GM18867 (cell line): ENCODE measurements around the gene CTSE.

Source experiments
- ATAC-seq: cut with Tn5 transposase; IDR thresholded peaks from one replicate; pipeline ENCODE4 v1.9.1; 2021; ENCODE audit warnings: mild to moderate bottlenecking, moderate library complexity; ENCODE audit not compliant: unreplicated experiment

Gene CTSE

DNA sequence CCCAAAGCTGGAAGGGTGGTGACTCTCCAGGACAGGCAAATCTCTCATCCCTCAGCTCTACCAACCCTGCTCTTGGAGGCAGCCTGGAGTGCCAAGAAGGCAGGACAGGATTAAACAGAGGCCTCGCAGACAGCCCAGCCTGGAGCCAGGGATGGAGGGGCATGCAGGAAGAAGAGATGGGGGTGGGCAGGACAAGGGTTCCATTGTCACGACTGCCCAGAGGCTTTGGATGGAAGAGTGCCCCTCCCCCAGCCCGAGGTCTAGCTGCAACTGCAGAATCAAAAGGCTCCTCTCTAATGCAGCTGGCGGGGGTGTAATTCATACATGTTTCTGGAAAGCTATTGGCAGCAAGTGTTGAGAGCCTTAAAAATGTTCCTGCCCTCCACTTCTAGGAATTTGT lies 29.3 kb downstream of the CTSE start:
- no peak for ATAC-seq

DNA sequence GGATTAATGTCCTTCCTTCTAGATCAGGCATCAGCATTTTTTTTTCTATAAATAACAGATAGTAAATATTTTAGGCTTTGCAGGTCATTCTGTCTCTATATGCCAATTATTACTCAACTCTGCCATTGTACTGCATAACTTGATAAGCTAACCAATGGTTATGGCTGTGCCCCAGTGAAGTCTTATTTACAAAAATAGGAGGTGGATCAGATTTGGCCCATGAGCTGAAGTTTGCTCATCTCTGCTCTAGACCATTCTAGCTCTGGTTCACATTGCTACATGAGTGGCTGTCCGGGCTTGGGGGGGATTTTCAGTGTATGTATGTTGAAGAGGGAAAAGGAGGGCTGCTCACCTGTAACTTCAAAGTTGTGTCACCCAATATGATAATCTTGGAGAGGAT lies 30.6 kb downstream of the CTSE start:
- no peak for ATAC-seq

DNA sequence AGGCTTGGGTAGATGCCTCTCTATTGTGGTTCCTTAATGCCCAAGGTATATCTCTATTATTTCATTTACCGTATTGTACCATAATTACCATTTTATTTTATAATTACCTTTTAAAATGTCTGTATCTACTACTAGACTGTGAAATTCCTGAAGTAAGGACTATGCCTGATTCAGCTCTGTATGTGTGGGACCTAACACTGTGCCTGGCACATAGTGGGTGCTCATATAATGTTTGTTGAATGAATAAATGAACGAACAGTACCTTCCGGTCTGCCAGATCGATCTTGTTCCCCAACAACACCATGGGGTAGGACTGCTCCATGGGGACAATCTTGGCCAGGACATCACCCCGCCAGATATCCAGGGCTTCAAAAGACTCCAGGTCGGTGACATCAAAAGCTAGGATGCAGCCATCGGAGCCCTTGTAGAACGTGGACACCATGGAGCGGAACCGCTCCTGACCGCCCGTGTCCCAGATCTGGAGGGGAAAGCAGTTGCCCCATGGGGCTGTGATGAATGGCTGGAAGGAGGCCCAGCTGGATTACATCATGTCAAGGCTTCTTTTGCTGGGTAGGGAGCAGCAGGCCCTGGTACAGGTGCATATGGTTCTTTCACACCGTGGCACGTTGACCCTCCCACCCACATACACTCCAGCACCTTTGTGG lies 31.3 kb downstream of the CTSE start:
- no peak for ATAC-seq

DNA sequence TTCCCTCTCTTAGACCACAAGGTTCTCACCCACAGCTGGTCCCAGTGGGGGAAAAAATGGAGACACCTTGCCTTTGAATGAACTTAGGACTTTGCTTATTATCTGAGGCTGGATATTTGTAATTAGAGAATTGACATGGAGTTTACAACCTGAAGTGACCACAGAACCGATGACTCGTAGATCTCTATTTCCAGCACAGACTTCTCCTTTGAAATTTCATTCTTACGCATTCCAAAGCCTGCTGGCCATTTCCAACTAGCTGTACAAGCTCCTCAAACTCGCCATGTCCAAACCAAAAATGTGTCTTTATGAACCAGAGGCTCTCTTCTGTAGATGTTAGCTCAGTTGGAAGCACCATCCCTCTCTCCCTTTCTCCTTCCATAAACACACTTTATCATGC lies 32.5 kb downstream of the CTSE start:
- no peak for ATAC-seq

DNA sequence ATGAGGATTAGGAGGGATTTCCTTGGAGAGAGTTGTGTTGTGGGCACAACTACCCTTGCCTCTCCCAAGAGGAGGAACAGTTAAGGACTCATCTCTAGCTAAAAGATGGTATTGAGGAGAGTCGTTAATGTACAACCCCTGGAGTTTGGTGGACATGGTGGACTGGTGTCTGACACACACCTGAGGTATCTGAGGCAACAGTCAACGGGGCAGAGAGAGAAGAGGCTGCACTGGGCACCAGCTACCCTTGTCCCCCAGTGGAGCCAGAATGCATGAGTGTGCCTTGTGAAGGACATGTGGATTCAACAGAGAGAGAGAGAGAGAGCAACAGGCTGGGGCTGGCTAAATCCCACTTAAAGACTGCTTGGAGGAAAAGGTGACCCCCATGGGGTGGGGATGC lies 33.5 kb downstream of the CTSE start:
- ATAC-seq: no peak

DNA sequence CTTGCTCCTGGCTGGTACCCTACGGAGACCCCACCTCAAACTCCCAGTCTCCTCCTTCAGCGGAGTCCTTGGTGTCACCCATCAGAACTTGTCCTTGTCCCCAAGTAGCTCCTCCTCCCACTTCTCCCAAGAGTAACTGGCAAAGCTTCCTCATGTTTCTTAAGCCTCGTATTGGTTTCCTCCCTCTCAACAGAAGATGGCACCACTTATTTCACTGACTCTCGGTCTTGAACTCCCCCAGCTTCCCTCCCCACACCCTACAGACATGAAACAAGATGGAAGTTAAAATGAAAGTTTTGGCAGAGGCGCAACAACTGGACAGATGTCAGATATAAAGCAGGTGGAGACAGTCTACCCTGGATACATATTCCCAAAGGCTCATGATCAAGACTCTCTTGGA lies 33.9 kb downstream of the CTSE start:
- ATAC-seq: no peak

DNA sequence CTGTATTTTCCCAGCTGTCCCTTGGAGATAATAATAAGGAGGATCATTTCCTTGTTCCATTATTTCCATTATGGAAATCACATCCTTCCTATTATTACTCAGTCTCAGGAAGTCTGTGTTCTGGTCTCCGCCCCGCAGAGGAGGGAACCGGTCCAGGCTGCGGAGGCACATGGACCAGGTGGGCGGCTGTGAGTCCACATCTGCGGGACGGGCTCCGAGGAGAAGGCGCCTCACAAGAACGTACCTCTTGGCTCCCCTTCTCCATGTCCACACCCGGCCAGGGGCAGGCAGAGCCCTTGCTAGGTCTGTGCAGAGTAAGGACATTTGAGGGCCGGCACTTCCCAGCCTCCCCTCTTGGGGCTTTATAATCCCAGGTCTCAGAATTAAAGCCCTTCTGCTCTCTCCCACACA lies 35.1 kb downstream of the CTSE start:
- no peak for ATAC-seq

DNA sequence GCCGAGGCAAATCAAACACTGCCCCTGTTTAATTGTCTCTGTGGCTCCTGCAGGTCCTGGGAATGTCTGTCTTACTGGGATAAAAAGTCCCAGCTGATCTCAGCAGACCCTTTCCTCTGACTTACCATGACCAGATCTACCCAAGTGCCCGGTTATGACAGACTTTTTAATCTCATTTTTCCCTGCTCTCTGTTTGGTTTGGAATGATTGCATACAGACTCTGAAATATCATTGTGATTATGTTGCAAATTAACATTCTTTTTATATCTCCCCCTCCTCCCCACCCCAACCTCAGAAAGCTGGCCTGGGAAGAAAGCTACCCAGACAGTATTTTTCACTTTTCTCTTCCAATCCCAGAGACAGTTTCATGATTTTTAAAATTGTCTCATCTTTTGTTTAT lies 36.8 kb downstream of the CTSE start:
- ATAC-seq: no peak

DNA sequence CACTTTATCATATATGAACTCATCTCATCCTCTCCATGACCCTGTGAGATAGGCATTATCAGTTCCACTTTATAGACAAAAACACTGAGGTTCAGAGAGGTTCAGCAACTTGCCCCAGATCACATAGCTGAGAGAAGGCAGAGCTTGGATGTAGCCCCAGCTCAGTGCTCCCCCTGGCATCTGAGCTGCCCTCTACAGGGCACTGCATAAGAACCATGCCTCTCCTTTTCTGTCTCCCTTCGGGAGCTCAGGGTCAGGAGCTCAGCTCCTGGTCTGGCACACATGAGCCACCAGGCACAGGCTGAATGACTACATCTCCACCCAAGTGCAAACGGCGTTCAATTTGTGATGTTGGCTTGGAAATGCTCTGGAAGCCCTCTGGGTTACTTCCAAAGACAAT lies 37.4 kb downstream of the CTSE start:
- no peak for ATAC-seq

DNA sequence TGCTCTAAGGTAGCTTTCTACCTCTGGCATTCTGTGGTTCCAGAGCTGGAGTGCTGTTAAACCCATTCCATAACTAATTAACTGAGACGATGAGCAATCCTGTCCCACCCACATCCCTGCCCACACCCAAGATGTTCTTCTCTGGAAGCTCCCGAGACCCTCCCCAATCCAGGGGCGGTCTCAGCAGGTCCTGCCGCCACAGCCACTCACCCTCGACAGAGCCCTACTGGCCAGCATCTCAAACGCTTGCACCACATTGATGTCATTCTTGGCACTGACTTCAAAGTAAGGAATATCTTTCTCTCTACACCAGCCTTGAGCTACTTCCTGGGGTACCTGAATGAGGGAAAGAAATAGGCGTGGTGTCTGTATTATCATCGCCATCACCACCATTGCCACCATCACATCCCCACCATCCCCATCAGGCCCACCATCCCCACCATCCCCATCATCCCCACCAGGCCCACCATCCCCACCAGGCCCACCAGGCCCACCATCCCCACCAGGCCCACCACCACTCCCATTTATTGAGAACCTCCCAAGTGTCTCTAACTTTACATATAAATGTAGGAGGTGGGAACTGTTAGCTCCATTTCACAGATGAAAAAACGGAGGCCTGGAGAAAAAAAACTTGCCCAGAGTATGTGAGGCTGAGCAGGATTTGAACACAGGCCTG lies 38.2 kb downstream of the CTSE start:
- ATAC-seq: no peak

DNA sequence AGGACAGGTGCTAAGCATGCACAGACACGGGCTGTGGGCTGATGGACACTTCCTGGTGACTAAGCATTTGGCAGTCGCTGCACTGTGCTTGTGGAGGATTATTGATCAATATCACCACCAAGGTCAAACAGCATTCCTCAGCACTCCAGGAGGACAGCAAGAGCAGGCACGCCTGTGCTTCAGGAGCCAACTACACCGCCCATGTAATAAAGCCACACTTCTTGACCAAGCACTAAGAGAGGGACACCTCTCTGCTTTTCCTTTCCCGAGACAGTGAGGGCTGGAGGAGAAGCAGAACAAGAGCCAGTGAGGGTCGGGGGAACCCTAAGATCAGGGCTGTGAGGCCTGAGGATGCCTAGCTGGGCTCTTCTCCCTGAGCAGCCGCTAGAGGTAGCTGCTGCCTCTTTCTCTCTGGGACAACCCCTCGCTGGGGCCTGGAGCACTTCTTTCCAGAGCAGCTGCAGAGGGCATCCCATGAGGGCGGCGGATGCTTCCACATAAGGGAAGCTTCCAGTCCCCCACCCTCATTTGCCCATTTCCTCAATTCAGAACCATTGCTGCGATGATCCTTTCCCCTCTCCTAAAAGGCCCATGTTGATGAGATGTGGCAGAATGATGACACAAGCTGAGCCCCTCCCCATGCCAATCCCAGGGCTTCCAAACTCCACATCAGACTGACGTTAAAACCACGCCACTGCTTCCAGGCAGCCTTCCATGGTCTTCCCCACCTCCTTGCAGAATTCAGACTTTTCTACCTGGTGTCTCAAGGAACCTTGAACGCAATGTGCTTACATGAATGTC lies 39.6 kb downstream of the CTSE start:
- peak; percentile 50 for ATAC-seq

DNA sequence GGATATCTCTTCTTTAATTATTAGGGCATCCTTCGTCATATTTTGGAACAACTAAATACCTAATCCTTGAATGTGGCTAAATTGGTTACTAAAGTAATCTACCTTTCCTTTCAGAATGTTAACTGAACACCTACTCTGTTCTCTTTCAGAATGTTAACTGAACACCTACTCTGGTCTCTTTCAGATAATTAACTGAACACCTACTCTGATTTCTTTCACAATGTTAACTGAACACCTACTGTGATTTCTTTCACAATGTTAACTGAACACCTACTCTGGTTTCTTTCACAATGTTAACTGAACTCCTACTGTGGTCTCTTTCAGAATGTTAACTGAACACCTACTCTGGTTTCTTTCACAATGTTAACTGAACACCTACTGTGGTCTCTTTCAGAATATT lies 42.4 kb downstream of the CTSE start:
- ATAC-seq: no peak

DNA sequence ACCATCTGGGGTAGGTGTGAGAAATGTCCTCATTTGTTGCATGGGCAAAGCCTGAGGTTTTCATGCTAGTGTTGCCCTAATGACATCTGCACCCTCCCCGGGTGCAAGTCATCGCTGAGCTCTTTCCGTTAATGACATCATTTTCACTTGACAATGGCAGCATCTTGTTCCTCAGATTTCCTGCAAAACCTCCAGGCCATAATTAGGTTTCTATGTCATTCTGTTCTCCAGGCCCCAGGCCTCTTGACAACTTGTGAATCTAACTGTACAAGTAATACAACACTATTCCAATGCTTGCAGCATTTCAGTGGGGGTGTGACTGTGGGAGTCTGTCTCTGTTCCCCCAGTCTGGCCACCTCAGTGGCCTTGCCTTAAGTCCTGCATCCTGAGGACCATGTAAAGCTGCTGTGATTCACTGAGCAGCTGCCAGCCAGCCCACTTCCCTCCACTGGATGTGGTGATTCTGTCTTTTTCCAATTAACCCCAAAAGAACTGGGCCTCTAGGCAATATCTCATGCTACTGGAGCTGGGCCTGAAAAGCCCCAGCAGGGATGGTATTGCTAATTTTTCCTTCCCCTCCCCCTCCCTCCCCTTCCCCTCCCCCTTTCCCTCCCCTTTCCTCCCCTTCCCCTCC lies 43.3 kb downstream of the CTSE start:
- ATAC-seq: no peak

DNA sequence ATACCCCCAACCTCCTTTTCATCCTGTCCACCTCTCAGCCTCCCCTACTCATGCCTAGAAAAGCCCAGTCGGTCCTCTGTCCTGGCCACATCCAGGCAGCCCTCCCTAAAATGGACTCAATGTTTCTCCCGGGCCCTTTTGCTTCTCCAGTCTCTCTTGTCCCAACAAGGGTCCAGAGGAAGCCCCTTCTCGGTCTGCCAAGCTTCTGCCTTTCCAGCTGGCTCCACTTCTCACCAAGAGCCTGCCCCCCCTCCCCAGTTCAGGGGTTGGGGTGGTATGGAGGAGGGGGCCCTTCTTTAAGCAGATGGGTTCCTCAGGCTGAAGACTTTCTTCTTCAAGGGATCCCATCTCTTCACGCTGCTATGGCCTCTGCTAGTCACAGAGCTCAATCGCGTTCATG lies 44.4 kb downstream of the CTSE start:
- no peak for ATAC-seq

DNA sequence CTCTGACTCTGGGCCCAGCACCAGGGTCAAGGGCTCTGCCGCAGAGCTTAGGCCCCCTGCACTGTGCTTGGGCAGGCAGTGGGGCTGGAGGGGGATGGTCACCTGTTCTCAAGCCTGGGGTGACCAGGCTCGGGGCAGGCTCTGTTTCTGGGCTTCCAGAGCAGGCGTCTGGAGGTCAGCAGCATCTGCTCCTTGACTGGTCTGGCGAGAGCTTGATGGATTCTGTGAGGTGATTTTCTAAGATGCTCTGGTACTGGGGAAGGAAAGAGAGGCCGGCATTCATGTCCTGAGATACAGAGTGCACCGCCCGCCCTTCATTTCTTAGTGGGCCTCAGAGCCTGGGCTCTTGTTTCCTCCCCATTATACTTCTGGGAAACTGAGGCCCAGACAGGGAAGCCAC lies 45.0 kb downstream of the CTSE start:
- no peak for ATAC-seq

DNA sequence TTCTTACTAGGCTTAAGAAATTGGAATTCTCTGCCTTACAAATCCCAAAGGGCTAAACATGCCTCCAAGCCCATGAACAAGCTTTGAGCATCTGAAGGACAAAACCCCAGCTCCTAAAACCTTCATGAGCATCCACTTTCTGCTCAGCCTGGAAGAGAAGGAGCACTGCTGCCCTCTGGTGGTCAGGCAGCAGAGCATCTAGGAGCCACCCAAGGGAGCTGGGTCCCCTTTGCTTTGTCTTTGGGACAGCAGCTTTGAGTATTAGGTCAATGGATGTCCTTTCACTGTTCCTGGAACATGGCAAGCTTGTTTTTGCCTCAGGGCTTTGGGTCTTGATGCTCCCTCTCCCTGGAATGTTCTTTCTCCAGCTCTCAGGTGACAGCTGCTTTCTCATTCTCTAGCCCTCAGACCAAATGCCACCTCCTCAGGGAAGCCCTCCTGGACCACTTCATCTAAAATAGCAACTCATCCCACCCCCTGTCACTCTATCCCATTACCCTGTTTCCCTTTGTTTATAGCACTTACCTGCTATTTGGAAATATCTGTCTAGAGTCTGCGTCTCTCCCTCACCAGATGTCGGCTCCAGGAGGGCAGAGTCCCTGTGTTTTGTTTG lies 46.2 kb downstream of the CTSE start:
- peak; percentile 50 for ATAC-seq

DNA sequence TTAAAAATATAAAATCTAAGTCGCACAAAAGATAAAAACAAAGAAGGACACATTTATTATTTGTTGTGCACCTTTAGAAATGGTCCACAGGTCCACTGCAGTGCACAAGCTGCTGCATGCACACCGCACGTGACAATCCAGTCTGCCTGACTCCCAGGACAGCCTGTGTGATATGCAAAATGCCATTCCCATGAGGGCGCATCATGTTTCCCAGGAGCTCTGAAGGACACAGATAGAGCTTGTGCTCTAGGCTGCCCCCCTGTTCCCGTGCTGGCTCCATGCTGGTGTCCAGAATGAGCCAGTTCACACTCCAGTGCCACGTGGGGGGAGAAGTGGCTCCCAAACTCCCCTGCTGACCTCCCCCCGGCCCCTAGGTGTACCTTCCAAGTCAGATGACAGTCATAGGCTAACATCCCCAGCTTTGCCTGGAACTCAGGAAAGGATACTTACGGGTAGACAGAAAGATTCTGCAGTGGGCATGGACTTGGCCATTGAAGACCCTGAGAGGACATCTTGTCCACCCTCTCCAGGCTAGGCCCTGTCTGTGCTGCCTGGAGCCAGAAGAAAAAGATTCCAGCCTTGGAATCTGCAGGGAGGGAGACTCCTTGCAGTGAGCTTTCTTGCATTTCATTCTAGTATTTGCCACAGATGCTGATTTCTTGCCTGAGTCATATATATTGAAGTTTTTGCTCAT lies 46.8 kb downstream of the CTSE start:
- no peak for ATAC-seq

DNA sequence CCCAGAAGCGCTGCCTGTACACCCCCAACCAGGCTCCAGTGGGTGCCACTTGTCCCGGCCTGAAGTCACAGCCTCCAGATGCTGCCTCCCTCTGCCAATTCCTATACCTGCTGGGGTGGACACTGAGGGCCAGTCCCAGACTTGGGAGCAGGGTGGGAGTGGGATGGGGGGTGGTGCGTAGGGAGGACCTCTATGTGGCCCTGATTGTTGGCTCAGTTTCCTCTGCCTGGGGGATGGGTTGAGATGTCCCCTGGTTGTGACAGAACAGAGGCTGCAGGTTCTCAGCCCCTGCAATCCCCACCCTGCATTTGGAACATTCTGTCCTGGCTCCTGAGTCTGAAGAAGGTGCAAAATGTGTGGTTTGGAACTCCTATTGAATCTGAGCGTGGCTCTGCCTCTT lies 47.7 kb downstream of the CTSE start:
- ATAC-seq: no peak

DNA sequence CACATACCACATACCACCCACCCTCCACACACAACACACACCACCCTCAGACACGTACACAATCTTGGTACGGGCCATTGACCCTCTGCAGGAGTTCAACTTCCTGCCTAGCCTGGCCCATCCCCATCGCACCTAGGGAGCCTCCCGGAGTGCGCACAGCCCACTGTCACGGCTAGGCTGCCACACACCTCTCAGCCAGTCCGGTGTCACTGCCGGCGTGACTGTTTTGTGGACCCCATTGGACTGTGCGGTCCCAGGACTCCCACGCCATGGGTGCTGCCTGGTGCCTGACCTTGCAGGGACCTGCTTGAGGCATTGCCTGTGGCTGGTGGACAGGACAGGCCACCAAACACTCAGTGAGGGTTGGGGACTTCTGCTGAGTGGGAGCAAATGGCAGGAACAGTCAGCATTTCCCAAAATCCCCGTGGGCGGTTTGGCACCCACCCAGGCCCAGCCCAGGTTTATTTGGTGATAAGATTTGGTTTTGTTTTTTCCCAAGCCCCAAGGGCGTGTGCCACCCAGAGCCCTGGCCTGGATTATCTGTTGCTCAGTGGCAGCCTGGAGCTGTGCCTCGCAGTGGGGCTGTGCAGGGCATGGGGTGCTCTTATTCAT lies 48.2 kb downstream of the CTSE start:
- ATAC-seq: no peak

DNA sequence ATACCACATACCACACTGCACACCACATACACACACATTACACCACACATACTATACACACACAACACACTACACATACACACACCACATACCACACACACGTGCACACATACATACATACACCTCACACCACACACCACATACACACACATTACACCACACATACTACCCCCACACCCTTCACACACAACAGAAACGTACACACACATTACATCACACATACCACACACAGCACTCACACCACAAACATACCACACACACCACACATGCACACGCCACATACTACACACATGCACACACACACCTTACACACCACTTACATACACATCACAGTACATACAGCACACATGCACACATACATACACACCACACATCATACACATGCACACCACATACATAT lies 49.0 kb downstream of the CTSE start:
- no peak for ATAC-seq
